ENCODE results near the gene SLC25A47. TPM values are rescaled to one million over a fixed set of nuclear protein-coding genes. Genes with fewer than 3 reads are reported as not detected.

SLC25A47 gene
- total and polyA plus RNA-seq, 7 donors = 0.22 TPM; not detected in 6

DNA sequence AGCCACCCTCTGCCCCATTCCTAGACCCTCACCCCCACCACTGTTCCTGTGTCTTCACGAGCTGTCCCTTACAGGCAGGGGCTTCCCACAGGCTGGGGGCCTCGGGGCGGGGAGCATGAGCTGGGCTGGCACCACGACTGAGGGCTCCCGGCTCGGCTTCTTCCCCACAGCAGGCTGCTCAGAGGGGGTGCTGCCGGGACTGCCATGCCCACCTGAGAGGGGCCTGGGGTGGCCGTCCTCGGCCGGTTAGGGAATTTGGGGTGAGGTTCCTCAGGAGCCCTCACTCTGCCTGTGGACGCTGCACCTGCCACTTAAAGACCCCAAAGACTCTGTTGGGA is 6.8 kb downstream of the SLC25A47 start:
- no peak for TF ChIP-seq POLR2AphosphoS5 (IDR thresholded peaks at IDR 0.05)
- no peak for TF ChIP-seq EP300 (IDR thresholded peaks at IDR 0.05)
- TF ChIP-seq POLR2A (IDR thresholded peaks at IDR 0.05) = no peak
- TF ChIP-seq CTCF (IDR thresholded peaks at IDR 0.05) = no peak
- Histone ChIP-seq H3K27ac (no peak overlapping the region), H3K4me1 (no peaks in the 10 kb centered on the region), H3K36me3 (peaks cover 0 to 21% (median 4%) of the 10 kb centered on the region in 4 donors), H3K9me3 (no peaks in the 10 kb centered on the region), H3K4me3 (no peak overlapping the region), H3K27me3 (no peaks in the 10 kb centered on the region)
- DNase-seq = no peak
- intact Hi-C loops (cut with DNase I) = no loop called here
- WGBS, 2 donors = 87 to 89% methylated on average over 11 of the region's 11 CpGs

DNA sequence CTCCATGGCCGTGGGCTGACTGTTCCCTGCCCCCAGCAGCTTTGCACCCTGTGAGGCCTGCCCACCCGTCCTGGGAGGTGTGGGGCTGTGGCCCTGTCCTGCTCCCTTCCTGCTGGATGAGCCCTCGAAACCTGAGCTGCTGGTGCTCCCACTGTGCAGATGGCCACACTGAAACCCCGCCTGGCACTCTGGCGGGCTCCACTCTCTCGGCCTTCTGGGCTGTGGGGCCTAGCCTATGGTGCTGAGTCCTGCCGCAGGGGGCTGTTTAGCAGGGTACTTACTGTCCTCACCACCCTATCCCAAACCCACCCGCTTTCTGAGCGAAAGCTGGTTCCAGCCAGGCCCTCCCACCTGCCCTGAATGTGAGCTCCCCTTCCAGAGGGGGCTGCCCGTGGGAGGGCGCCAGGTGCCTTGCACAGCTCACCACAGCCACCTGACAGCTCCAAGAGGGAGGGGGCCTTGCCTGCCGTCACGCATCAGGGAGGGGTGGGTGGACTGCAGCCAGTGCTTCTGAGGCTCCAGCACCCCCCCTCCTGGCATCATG is 7.3 kb downstream of the SLC25A47 start:
- no peak overlapping the region for H3K4me3 ChIP-seq
- H3K9me3 ChIP-seq = no peaks in the 10 kb centered on the region
- intact Hi-C loops (cut with DNase I) = no loop called here
- WGBS, 2 donors = 82 to 87% methylated on average over 13 of the region's 13 CpGs
- TF ChIP-seq POLR2AphosphoS5 (IDR thresholded peaks at IDR 0.05) = no peak
- no peak for TF ChIP-seq EP300 (IDR thresholded peaks at IDR 0.05)
- no peak for TF ChIP-seq POLR2A (IDR thresholded peaks at IDR 0.05)
- TF ChIP-seq CTCF (IDR thresholded peaks at IDR 0.05) = no peak
- H3K4me1 ChIP-seq = no peaks in the 10 kb centered on the region
- no peak overlapping the region for H3K27ac ChIP-seq
- H3K36me3 ChIP-seq = peaks cover 0 to 23% (median 4%) of the 10 kb centered on the region in 4 donors
- DNase-seq = no peak
- H3K27me3 ChIP-seq = no peaks in the 10 kb centered on the region

GRCh38 chr14:100332071-100332639 is 9.0 kb downstream of the SLC25A47 start:
- intact Hi-C loops (cut with DNase I) = no loop called here
- no peak for DNase-seq

GRCh38 chr14:100332797-100333196 is 9.7 kb downstream of the SLC25A47 start:
- H3K36me3 ChIP-seq = peaks cover 0 to 41% (median 8%) of the 10 kb centered on the region in 4 donors
- DNase-seq = no peak

More at GRCh38 chr14:100332071-100332639, 9.0 kb downstream of the SLC25A47 start:
- no peak for TF ChIP-seq POLR2AphosphoS5 (IDR thresholded peaks at IDR 0.05)
- TF ChIP-seq POLR2A (IDR thresholded peaks at IDR 0.05) = no peak
- no peak for TF ChIP-seq EP300 (IDR thresholded peaks at IDR 0.05)
- TF ChIP-seq CTCF (IDR thresholded peaks at IDR 0.05) = no peak
- peaks cover 0 to 34% (median 7%) of the 10 kb centered on the region in 4 donors for H3K36me3 ChIP-seq
- H3K9me3 ChIP-seq = no peaks in the 10 kb centered on the region
- WGBS, 2 donors = 80 to 84% methylated on average over 11 of the region's 11 CpGs
- H3K4me1 ChIP-seq = no peaks in the 10 kb centered on the region
- H3K4me3 ChIP-seq = no peak overlapping the region
- no peak overlapping the region for H3K27ac ChIP-seq
- H3K27me3 ChIP-seq = no peaks in the 10 kb centered on the region

More at GRCh38 chr14:100332797-100333196, 9.7 kb downstream of the SLC25A47 start:
- Histone ChIP-seq H3K4me1 (no peaks in the 10 kb centered on the region), H3K9me3 (no peaks in the 10 kb centered on the region), H3K27me3 (no peaks in the 10 kb centered on the region), H3K4me3 (no peak overlapping the region), H3K27ac (no peak overlapping the region)
- intact Hi-C loops (cut with DNase I) = no loop called here
- TF ChIP-seq CTCF (IDR thresholded peaks at IDR 0.05) (no peak), EP300 (IDR thresholded peaks at IDR 0.05) (no peak)
- 87 to 90% methylated on average over 8 of the region's 8 CpGs for WGBS, 2 donors

Measured in sigmoid colon (tissue), 7 donors.